HepG2 (cell line): ENCODE data around the gene SESN2. TPM values are rescaled to one million over a fixed set of nuclear protein-coding genes. Genes with fewer than 3 reads are reported as not detected.

Source experiments
- AGO1 ChIP-seq: fragments of 200-400 bp; formaldehyde crosslinking; IDR thresholded peaks from 2 replicates; pipeline ENCODE4 v1.6.1; 2017; ENCODE audit warnings: mild to moderate bottlenecking, low read depth, low read length, moderate library complexity; ENCODE audit not compliant: poor library complexity, severe bottlenecking
- CCDC6 ChIP-seq: sonication (generic); formaldehyde crosslinking; IDR thresholded peaks from 2 replicates; pipeline ENCODE4 v1.8.1; 2022; ENCODE audit warnings: mild to moderate bottlenecking, missing genetic modification reagents, moderate library complexity
- CENPT ChIP-seq: sonication (generic); formaldehyde crosslinking; IDR thresholded peaks from 2 replicates; pipeline ENCODE4 v1.8.0; 2022; ENCODE audit warnings: low read depth, mild to moderate bottlenecking, moderate library complexity, missing genetic modification reagents
- KLF15 ChIP-seq: sonication (generic); formaldehyde crosslinking; IDR thresholded peaks from 2 replicates; pipeline ENCODE4 v1.8.1; 2023; ENCODE audit warnings: borderline replicate concordance, mild to moderate bottlenecking, inconsistent platforms, missing genetic modification reagents, mixed read lengths
- REL ChIP-seq: sonication (generic); formaldehyde crosslinking; conservative IDR thresholded peaks from 2 replicates; pipeline ENCODE4 v1.8.0; 2022; ENCODE audit warnings: mild to moderate bottlenecking, missing genetic modification reagents, moderate library complexity
- SRF ChIP-seq: IDR thresholded peaks from 2 replicates; pipeline ENCODE4 v1.6.1; 2011; ENCODE audit warnings: mild to moderate bottlenecking, low read depth, low read length, moderate library complexity
- TEF ChIP-seq: sonication (generic); formaldehyde crosslinking; IDR thresholded peaks from 2 replicates; pipeline ENCODE4 v1.5.0; 2020; ENCODE audit warnings: missing genetic modification reagents
- XBP1 ChIP-seq: sonication (generic); formaldehyde crosslinking; IDR thresholded peaks from 2 replicates; pipeline ENCODE4 v1.5.0; 2020; ENCODE audit warnings: missing genetic modification reagents
- YY1 ChIP-seq: IDR thresholded peaks from 2 replicates; pipeline ENCODE4 v1.6.1; 2011; ENCODE audit warnings: low read length, low read depth, moderate library complexity, mild to moderate bottlenecking; ENCODE audit not compliant: insufficient read depth, insufficient replicate concordance
- ZBTB1 ChIP-seq: sonication (generic); formaldehyde crosslinking; IDR thresholded peaks from 2 replicates; pipeline ENCODE4 v1.4.0; 2020; ENCODE audit warnings: missing genetic modification reagents, borderline replicate concordance
- ZKSCAN5 ChIP-seq: sonication (generic); formaldehyde crosslinking; IDR thresholded peaks from 2 replicates; pipeline ENCODE4 v1.5.1; 2020; ENCODE audit warnings: mild to moderate bottlenecking, missing genetic modification reagents
- ZNF274 ChIP-seq: sonication (generic); formaldehyde crosslinking; IDR thresholded peaks from 2 replicates; pipeline ENCODE4 v1.5.1; 2020; ENCODE audit warnings: mild to moderate bottlenecking, missing genetic modification reagents
- ZNF281 ChIP-seq: sonication (generic); formaldehyde crosslinking; IDR thresholded peaks from 2 replicates; pipeline ENCODE4 v1.4.0; 2020; ENCODE audit warnings: missing genetic modification reagents, borderline replicate concordance
- ZNF782 ChIP-seq: sonication (generic); formaldehyde crosslinking; IDR thresholded peaks from 2 replicates; pipeline ENCODE4 v1.4.0; 2020; ENCODE audit warnings: missing genetic modification reagents, mild to moderate bottlenecking, borderline replicate concordance
- polyA plus RNA-seq, 8 experiments: library from polyadenylated mRNA; depleted of rRNA in 3 of 8; stranded (reverse) in 7 of 8; unstranded in 1 of 8; fragments of >200 nt; fragmentation: Illumina TruSeq in 4 of 8; extraction: Trizol in 4 of 8; gene quantifications; 2 replicates each; pipeline versions ENCODE4 v1.2.1 to v1.2.3, GENCODE V29; 2011 to 2016; ENCODE audit warnings: low read depth in 4 of 8, missing spikeins in 1 of 8, mixed read lengths in 1 of 8; ENCODE audit not compliant: insufficient read depth in 1 of 8
- total RNA-seq, 5 experiments: library from RNA; depleted of rRNA; stranded (reverse); fragments of >200 nt; fragmentation: Illumina TruSeq; extraction: Trizol; gene quantifications; 2 replicates each; pipeline ENCODE4 v1.2.3, GENCODE V29; 2016; ENCODE audit warnings: low read depth in 1 of 5
- TF ChIP-seq, protein P1 (sequence below): sonication (generic); formaldehyde crosslinking; IDR thresholded peaks from 2 replicates; pipeline ENCODE4 v1.5.0; 2020; ENCODE audit warnings: mild to moderate bottlenecking, missing genetic modification reagents
- TF ChIP-seq, protein P2 (sequence below): sonication (generic); formaldehyde crosslinking; conservative IDR thresholded peaks from 2 replicates; pipeline ENCODE4 v1.4.0; 2020; ENCODE audit warnings: mild to moderate bottlenecking, missing genetic modification reagents, moderate library complexity
- TF ChIP-seq, protein P3 (sequence below): sonication (generic); formaldehyde crosslinking; IDR thresholded peaks from 2 replicates; pipeline ENCODE4 v1.8.0; 2022; ENCODE audit warnings: missing genetic modification reagents, mild to moderate bottlenecking, inconsistent platforms, borderline replicate concordance

The SESN2 gene
- total and polyA plus RNA-seq, 2 of the 13 experiments (the other 11 are each of a cell fraction or from before 2014, with no cell fraction given), result 13.2 to 19.1 TPM

DNA sequence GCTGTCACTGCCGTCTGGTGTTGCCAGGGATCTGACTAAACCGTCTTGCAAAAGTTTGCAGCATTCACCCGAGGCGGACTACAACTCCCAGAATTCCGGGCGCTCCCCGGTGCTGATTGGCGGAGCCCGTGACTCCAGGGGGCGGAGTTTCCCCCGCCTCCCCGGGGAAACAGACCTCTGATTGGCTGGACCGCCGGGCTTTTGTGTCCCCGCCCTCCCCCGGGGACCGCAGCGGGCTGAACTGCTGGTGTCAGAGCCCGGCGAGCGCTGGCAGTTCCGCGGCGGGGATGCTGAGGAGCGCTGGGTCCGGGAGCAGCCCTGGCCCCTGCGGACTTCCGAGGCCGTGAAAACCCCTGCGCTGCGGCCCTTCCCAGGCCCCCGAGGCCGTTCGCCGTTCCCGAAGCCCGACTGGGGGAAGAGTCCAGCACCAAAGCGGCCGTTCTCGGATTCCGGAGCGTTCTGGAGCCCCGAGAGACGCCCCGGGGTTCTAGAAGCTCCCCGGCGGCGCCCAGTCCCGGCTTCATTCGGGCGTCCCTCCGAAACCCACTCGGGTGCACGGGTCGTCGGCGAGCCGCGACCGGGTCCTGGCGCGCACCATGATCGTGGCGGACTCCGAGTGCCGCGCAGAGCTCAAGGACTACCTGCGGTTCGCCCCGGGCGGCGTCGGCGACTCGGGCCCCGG lies at the start of gene SESN2 (continued):
- TF ChIP-seq, protein P1, sequence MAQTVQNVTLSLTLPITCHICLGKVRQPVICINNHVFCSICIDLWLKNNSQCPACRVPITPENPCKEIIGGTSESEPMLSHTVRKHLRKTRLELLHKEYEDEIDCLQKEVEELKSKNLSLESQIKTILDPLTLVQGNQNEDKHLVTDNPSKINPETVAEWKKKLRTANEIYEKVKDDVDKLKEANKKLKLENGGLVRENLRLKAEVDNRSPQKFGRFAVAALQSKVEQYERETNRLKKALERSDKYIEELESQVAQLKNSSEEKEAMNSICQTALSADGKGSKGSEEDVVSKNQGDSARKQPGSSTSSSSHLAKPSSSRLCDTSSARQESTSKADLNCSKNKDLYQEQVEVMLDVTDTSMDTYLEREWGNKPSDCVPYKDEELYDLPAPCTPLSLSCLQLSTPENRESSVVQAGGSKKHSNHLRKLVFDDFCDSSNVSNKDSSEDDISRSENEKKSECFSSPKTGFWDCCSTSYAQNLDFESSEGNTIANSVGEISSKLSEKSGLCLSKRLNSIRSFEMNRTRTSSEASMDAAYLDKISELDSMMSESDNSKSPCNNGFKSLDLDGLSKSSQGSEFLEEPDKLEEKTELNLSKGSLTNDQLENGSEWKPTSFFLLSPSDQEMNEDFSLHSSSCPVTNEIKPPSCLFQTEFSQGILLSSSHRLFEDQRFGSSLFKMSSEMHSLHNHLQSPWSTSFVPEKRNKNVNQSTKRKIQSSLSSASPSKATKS (CRISPR knock-in tag), result no peak
- TF ChIP-seq, protein P2, sequence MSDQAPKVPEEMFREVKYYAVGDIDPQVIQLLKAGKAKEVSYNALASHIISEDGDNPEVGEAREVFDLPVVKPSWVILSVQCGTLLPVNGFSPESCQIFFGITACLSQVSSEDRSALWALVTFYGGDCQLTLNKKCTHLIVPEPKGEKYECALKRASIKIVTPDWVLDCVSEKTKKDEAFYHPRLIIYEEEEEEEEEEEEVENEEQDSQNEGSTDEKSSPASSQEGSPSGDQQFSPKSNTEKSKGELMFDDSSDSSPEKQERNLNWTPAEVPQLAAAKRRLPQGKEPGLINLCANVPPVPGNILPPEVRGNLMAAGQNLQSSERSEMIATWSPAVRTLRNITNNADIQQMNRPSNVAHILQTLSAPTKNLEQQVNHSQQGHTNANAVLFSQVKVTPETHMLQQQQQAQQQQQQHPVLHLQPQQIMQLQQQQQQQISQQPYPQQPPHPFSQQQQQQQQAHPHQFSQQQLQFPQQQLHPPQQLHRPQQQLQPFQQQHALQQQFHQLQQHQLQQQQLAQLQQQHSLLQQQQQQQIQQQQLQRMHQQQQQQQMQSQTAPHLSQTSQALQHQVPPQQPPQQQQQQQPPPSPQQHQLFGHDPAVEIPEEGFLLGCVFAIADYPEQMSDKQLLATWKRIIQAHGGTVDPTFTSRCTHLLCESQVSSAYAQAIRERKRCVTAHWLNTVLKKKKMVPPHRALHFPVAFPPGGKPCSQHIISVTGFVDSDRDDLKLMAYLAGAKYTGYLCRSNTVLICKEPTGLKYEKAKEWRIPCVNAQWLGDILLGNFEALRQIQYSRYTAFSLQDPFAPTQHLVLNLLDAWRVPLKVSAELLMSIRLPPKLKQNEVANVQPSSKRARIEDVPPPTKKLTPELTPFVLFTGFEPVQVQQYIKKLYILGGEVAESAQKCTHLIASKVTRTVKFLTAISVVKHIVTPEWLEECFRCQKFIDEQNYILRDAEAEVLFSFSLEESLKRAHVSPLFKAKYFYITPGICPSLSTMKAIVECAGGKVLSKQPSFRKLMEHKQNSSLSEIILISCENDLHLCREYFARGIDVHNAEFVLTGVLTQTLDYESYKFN, result no peak; the same call in 1 of the 2 replicates
- no peak for TF ChIP-seq CENPT (CRISPR knock-in tag)
- TF ChIP-seq AGO1, result no peak
- no peak; the same call in 1 of the 2 replicates for TF ChIP-seq REL (CRISPR knock-in tag)
- no peak for TF ChIP-seq KLF15 (CRISPR knock-in tag)
- TF ChIP-seq ZNF281 (CRISPR knock-in tag), result no peak
- no peak for TF ChIP-seq ZNF782 (CRISPR knock-in tag)
- no peak for TF ChIP-seq ZKSCAN5 (CRISPR knock-in tag)
- TF ChIP-seq YY1, result peak; percentile 41
- no peak for TF ChIP-seq XBP1
- TF ChIP-seq, protein P3, sequence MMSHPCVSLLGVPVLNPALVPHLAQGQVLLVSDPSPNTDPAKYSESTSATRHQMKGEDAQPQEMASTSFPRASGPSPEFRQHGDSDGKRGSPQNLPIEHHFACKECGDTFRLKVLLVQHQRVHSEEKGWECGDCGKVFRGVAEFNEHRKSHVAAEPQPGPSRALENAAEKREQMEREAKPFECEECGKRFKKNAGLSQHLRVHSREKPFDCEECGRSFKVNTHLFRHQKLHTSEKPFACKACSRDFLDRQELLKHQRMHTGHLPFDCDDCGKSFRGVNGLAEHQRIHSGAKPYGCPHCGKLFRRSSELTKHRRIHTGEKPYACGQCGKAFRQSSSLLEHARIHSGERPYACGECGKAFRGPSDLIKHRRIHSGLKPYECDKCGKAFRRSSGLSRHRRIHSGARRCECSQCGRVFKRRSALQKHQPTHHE (CRISPR knock-in tag), result peak; percentile 40; the same call in 1 of the 2 replicates
- no peak for TF ChIP-seq SRF
- 0 out of 2 replicates have a peak, but pooled peaks have one; percentile 29 for TF ChIP-seq ZNF274 (CRISPR knock-in tag)
- TF ChIP-seq CCDC6 (CRISPR knock-in tag), result peak; percentile 84
- no peak for TF ChIP-seq ZBTB1 (CRISPR knock-in tag)
- 0 out of 2 replicates have a peak, but pooled peaks have one; percentile 48 for TF ChIP-seq TEF (CRISPR knock-in tag)
